ENCODE data around the gene IRF3. TPM values are rescaled to one million over a fixed set of nuclear protein-coding genes. Genes with fewer than 3 reads are reported as not detected.

Gene IRF3
- total and polyA plus RNA-seq, 10 of the 15 experiments (the other 5 are each of a cell fraction or from before 2014, with no cell fraction given): 5.5 to 110 (median 63.4) TPM

DNA sequence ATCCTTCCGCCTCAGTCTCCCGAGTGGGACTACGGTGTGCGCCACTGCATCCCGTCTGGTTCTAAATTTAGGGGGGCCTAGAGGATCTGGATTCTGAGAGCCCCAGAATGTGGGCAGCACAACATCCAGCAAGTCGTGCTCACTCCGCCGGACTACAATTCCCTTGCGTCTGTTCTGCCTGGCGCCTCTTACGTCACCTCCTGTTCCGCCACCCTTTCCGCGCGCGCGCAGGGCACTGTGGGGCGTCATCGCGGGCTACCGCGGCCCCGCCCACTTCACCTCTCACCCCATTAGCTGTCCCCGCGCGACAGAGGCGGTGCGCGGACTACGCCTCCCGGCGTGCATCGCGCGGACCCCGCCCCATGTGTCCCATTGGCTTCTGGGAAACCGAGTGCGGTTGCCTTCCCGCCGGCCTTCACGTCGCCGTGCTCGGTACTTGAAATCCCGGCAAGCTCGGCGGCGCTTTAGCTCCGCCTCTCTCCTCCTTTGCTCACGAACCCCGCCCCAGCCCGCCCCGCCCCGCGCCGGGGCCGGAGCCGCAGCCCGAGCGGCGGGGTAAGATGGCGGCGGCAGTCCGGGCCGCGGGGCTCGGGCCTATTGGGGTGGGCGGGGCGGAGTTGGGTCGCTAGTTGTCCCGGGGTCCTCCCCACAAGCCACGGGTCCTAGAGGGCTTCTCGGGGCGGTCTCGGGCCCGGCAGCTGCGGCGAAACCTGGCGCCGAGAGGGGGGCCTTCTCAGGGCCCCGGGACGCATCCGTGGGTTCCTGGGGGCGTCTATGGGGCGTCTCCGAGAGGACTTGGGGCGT lies 23.8 kb downstream of the IRF3 start, which contains the start of gene SCAF1 (continued):
- TF ChIP-seq, protein P1, sequence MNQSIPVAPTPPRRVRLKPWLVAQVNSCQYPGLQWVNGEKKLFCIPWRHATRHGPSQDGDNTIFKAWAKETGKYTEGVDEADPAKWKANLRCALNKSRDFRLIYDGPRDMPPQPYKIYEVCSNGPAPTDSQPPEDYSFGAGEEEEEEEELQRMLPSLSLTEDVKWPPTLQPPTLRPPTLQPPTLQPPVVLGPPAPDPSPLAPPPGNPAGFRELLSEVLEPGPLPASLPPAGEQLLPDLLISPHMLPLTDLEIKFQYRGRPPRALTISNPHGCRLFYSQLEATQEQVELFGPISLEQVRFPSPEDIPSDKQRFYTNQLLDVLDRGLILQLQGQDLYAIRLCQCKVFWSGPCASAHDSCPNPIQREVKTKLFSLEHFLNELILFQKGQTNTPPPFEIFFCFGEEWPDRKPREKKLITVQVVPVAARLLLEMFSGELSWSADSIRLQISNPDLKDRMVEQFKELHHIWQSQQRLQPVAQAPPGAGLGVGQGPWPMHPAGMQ (IDR thresholded peaks at IDR 0.05; ENCODE audit: borderline replicate concordance): no peak
- TF ChIP-seq, protein P2, sequence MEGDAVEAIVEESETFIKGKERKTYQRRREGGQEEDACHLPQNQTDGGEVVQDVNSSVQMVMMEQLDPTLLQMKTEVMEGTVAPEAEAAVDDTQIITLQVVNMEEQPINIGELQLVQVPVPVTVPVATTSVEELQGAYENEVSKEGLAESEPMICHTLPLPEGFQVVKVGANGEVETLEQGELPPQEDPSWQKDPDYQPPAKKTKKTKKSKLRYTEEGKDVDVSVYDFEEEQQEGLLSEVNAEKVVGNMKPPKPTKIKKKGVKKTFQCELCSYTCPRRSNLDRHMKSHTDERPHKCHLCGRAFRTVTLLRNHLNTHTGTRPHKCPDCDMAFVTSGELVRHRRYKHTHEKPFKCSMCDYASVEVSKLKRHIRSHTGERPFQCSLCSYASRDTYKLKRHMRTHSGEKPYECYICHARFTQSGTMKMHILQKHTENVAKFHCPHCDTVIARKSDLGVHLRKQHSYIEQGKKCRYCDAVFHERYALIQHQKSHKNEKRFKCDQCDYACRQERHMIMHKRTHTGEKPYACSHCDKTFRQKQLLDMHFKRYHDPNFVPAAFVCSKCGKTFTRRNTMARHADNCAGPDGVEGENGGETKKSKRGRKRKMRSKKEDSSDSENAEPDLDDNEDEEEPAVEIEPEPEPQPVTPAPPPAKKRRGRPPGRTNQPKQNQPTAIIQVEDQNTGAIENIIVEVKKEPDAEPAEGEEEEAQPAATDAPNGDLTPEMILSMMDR (IDR thresholded peaks at IDR 0.05 in 2 of 3, conservative IDR thresholded peaks at IDR 0.05 in 1 of 3; ENCODE audit: control insufficient read depth in 2 of 3, extremely low read depth in 1 of 3, insufficient read depth in 1 of 3, low read depth in 3 of 3, low read length in 3 of 3): no peak
- TF ChIP-seq, protein P3, sequence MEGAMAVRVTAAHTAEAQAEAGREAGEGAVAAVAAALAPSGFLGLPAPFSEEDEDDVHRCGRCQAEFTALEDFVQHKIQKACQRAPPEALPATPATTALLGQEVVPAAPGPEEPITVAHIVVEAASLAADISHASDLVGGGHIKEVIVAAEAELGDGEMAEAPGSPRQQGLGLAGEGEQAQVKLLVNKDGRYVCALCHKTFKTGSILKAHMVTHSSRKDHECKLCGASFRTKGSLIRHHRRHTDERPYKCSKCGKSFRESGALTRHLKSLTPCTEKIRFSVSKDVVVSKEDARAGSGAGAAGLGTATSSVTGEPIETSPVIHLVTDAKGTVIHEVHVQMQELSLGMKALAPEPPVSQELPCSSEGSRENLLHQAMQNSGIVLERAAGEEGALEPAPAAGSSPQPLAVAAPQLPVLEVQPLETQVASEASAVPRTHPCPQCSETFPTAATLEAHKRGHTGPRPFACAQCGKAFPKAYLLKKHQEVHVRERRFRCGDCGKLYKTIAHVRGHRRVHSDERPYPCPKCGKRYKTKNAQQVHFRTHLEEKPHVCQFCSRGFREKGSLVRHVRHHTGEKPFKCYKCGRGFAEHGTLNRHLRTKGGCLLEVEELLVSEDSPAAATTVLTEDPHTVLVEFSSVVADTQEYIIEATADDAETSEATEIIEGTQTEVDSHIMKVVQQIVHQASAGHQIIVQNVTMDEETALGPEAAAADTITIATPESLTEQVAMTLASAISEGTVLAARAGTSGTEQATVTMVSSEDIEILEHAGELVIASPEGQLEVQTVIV (IDR thresholded peaks at IDR 0.05; ENCODE audit: borderline replicate concordance, partially characterized antibody): no peak
- TF ChIP-seq NBN (IDR thresholded peaks at IDR 0.05) (peak; percentile 66), IKZF2 (IDR thresholded peaks at IDR 0.05) (no peak), SRF (IDR thresholded peaks at IDR 0.05; ENCODE audit: low read depth in 2 of 2, low read length in 2 of 2) (peak in 1 of 2 experiments; percentile 61; a peak in 1 of 4 replicates), HCFC1 (IDR thresholded peaks at IDR 0.05; ENCODE audit: low read length) (peak; percentile 97), SP1 (IDR thresholded peaks at IDR 0.05; ENCODE audit: low read depth, low read length) (peak; percentile 94), ZSCAN29 (IDR thresholded peaks at IDR 0.05) (no peak), CHD2 (IDR thresholded peaks at IDR 0.05; ENCODE audit: borderline replicate concordance, low read depth, low read length) (peak; percentile 96), HDGF (IDR thresholded peaks at IDR 0.05) (peak; percentile 95), YY1 (IDR thresholded peaks at IDR 0.05; ENCODE audit: low read depth, low read length) (peak; percentile 91), CREM (IDR thresholded peaks at IDR 0.05; ENCODE audit: low read depth) (peak; percentile 98), BHLHE40 (IDR thresholded peaks at IDR 0.05; ENCODE audit: borderline replicate concordance in 1 of 2, low read depth in 2 of 2, low read length in 1 of 2) (peak; percentile 29 to 45; a peak in 2 of 4 replicates), SMAD5 (IDR thresholded peaks at IDR 0.05; ENCODE audit: low read depth) (0 out of 2 replicates have a peak, but pooled peaks have one; percentile 41), EZH2 (IDR thresholded peaks at IDR 0.05; ENCODE audit: borderline replicate concordance, control insufficient read depth, low read depth, low read length) (no peak)
- TF ChIP-seq, protein P4, sequence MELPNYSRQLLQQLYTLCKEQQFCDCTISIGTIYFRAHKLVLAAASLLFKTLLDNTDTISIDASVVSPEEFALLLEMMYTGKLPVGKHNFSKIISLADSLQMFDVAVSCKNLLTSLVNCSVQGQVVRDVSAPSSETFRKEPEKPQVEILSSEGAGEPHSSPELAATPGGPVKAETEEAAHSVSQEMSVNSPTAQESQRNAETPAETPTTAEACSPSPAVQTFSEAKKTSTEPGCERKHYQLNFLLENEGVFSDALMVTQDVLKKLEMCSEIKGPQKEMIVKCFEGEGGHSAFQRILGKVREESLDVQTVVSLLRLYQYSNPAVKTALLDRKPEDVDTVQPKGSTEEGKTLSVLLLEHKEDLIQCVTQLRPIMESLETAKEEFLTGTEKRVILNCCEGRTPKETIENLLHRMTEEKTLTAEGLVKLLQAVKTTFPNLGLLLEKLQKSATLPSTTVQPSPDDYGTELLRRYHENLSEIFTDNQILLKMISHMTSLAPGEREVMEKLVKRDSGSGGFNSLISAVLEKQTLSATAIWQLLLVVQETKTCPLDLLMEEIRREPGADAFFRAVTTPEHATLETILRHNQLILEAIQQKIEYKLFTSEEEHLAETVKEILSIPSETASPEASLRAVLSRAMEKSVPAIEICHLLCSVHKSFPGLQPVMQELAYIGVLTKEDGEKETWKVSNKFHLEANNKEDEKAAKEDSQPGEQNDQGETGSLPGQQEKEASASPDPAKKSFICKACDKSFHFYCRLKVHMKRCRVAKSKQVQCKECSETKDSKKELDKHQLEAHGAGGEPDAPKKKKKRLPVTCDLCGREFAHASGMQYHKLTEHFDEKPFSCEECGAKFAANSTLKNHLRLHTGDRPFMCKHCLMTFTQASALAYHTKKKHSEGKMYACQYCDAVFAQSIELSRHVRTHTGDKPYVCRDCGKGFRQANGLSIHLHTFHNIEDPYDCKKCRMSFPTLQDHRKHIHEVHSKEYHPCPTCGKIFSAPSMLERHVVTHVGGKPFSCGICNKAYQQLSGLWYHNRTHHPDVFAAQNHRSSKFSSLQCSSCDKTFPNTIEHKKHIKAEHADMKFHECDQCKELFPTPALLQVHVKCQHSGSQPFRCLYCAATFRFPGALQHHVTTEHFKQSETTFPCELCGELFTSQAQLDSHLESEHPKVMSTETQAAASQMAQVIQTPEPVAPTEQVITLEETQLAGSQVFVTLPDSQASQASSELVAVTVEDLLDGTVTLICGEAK (IDR thresholded peaks at IDR 0.05; ENCODE audit: borderline replicate concordance): peak; percentile 91
- TF ChIP-seq, protein P5, sequence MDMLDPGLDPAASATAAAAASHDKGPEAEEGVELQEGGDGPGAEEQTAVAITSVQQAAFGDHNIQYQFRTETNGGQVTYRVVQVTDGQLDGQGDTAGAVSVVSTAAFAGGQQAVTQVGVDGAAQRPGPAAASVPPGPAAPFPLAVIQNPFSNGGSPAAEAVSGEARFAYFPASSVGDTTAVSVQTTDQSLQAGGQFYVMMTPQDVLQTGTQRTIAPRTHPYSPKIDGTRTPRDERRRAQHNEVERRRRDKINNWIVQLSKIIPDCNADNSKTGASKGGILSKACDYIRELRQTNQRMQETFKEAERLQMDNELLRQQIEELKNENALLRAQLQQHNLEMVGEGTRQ (IDR thresholded peaks at IDR 0.05; ENCODE audit: borderline replicate concordance, low read depth, low read length): peak; percentile 37; the same call in 1 of the 2 replicates
